Glutamatergic neuron (in vitro differentiated cells): ENCODE results near the gene POLN. TPM values are rescaled to one million over a fixed set of nuclear protein-coding genes. Genes with fewer than 3 reads are reported as not detected.
"Not testable (repeated sequence)": the region's sequence is repeated elsewhere in the genome, so short reads cannot be mapped to it uniquely, and the experiment has no call there.

Experiments used
- DNase-seq: peaks from one replicate; pipeline ENCODE4 v3.0.0; 2022
- H3K27ac Mint-ChIP-seq: one replicate; pipeline ENCODE4 v1.8.0; 2020; ENCODE audit warnings: mild to moderate bottlenecking, mixed read lengths, inconsistent platforms; ENCODE audit not compliant: unreplicated experiment
- H3K27me3 Mint-ChIP-seq: one replicate; pipeline ENCODE4 v1.8.0; 2020; ENCODE audit warnings: mild to moderate bottlenecking, moderate library complexity, mixed read lengths, inconsistent platforms; ENCODE audit not compliant: unreplicated experiment
- H3K36me3 Mint-ChIP-seq: one replicate; pipeline ENCODE4 v1.8.0; 2020; ENCODE audit warnings: mild to moderate bottlenecking, mixed read lengths, inconsistent platforms; ENCODE audit not compliant: unreplicated experiment
- H3K4me1 Mint-ChIP-seq: one replicate; pipeline ENCODE4 v1.8.0; 2020; ENCODE audit warnings: mild to moderate bottlenecking, low read depth, mixed read lengths, inconsistent platforms; ENCODE audit not compliant: unreplicated experiment
- H3K4me3 Mint-ChIP-seq: one replicate; pipeline ENCODE4 v1.8.0; 2020; ENCODE audit warnings: mild to moderate bottlenecking, mixed read lengths, inconsistent platforms; ENCODE audit not compliant: unreplicated experiment
- H3K9me3 Mint-ChIP-seq: one replicate; pipeline ENCODE4 v1.8.0; 2020; ENCODE audit warnings: mild to moderate bottlenecking, moderate library complexity, mixed read lengths, inconsistent platforms; ENCODE audit not compliant: unreplicated experiment
- total RNA-seq: library from RNA; stranded (reverse); fragmentation: NEBNext Ultra II Directional; extraction: Animal tissue kit (Norgen Biotek cat#: 25700); gene quantifications from one replicate; pipeline ENCODE4 v1.2.1, GENCODE V29; 2021; ENCODE audit not compliant: unreplicated experiment
- TF ChIP-seq, protein P1 (sequence below): fragments of 200-600 bp; sonication (generic); IDR thresholded peaks from one replicate; pipeline ENCODE4 v1.5.0; 2021; ENCODE audit not compliant: partially characterized antibody, unreplicated experiment

The POLN gene
- total RNA-seq, 1 donor from 2014 or later = 6.8 TPM

DNA sequence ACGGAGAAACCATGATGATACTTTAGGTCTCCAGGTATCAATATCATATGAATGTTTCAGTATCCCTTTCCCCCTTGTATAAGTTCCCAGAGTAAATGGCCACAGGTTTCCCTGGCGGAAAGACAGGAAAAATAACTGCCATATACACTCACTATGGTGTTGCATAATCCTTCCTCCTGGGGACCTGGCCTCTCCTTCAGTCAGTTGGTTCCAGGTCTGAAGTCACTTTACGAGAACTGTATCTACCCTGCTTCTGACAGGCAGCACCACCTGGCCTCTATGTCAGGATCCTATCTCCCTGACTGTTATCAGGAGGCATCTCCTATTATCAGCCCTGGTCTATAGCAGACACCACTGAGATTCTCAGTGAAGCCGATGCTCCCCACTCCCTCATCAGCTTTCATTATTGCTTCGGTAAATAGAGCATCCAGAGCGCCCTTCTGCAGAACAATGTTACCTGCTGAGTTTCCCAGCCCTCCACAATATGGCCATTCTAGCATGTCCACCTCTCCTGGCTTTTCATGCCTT, 22.6 kb downstream of the POLN start:
- Mint-ChIP-seq H3K27me3 (peaks cover 3% of the 10 kb centered on the region), H3K4me3 (no peak overlapping the region), H3K36me3 (no peaks in the 10 kb centered on the region), H3K27ac (no peak overlapping the region), H3K9me3 (peaks cover 2% of the 10 kb centered on the region), H3K4me1 (no peaks in the 10 kb centered on the region)
- TF ChIP-seq, protein P1, sequence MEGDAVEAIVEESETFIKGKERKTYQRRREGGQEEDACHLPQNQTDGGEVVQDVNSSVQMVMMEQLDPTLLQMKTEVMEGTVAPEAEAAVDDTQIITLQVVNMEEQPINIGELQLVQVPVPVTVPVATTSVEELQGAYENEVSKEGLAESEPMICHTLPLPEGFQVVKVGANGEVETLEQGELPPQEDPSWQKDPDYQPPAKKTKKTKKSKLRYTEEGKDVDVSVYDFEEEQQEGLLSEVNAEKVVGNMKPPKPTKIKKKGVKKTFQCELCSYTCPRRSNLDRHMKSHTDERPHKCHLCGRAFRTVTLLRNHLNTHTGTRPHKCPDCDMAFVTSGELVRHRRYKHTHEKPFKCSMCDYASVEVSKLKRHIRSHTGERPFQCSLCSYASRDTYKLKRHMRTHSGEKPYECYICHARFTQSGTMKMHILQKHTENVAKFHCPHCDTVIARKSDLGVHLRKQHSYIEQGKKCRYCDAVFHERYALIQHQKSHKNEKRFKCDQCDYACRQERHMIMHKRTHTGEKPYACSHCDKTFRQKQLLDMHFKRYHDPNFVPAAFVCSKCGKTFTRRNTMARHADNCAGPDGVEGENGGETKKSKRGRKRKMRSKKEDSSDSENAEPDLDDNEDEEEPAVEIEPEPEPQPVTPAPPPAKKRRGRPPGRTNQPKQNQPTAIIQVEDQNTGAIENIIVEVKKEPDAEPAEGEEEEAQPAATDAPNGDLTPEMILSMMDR = no peak
- no peak for DNase-seq

DNA sequence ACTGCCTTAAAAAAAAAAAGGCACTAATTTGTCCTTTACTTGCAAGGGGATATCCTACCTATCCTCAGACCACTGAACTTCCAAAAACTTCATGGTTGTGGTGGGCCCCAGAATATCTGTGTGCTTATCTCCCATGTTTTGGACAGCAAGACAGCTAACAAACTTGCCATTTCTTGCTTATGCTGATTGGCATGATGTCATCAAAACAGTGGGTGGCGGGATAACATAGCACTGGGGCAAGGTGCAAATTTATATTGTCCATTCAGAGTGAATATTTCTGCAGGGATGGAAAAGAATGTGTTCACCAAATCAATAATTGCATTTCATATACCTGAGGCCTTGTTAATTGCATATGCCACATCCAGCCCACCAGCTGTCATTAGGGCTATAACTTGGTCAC, 23.5 kb downstream of the POLN start:
- H3K4me3 Mint-ChIP-seq = no peak overlapping the region
- no peaks in the 10 kb centered on the region for H3K36me3 Mint-ChIP-seq
- DNase-seq = no peak
- H3K4me1 Mint-ChIP-seq = no peaks in the 10 kb centered on the region
- peaks cover 3% of the 10 kb centered on the region for H3K27me3 Mint-ChIP-seq
- H3K27ac Mint-ChIP-seq = no peak overlapping the region
- H3K9me3 Mint-ChIP-seq = peaks cover 2% of the 10 kb centered on the region
- TF ChIP-seq, protein P1 = no peak

GRCh38 chr4:2217726-2218125, 24.2 kb downstream of the POLN start:
- Mint-ChIP-seq H3K4me1 (no peaks in the 10 kb centered on the region), H3K27me3 (peaks cover 3% of the 10 kb centered on the region), H3K27ac (no peak overlapping the region)

GRCh38 chr4:2212831-2213230, 29.1 kb downstream of the POLN start:
- Mint-ChIP-seq H3K27me3 (no peaks in the 10 kb centered on the region), H3K4me1 (no peaks in the 10 kb centered on the region), H3K27ac (no peak overlapping the region), H3K4me3 (no peak overlapping the region), H3K36me3 (no peaks in the 10 kb centered on the region), H3K9me3 (no peaks in the 10 kb centered on the region)
- TF ChIP-seq, protein P1 = no peak
- no peak for DNase-seq

More at GRCh38 chr4:2217726-2218125, 24.2 kb downstream of the POLN start:
- TF ChIP-seq, protein P1 = no peak
- Mint-ChIP-seq H3K9me3 (peaks cover under 1% of the 10 kb centered on the region), H3K4me3 (no peak overlapping the region), H3K36me3 (no peaks in the 10 kb centered on the region)
- no peak for DNase-seq

GRCh38 chr4:2202789-2203188, 39.1 kb downstream of the POLN start:
- H3K4me1 Mint-ChIP-seq, H3K9me3 Mint-ChIP-seq, H3K27me3 Mint-ChIP-seq, H3K27ac Mint-ChIP-seq, DNase-seq, H3K4me3 Mint-ChIP-seq: not testable (repeated sequence)
- peaks cover 12% of the 10 kb centered on the region for H3K36me3 Mint-ChIP-seq
